GM21576 (cell line): ENCODE results near the gene USP35.
A peak's percentile ranks its signal among the peaks of the same experiment; 100 is the strongest.
"Not testable (repeated sequence)": the region's sequence is repeated elsewhere in the genome, so short reads cannot be mapped to it uniquely, and the experiment has no call there.

Source experiments
- ATAC-seq: cut with Tn5 transposase; IDR thresholded peaks from one replicate; pipeline ENCODE4 v1.9.1; 2021; ENCODE audit warnings: mild to moderate bottlenecking, moderate library complexity; ENCODE audit not compliant: unreplicated experiment

Gene USP35

DNA sequence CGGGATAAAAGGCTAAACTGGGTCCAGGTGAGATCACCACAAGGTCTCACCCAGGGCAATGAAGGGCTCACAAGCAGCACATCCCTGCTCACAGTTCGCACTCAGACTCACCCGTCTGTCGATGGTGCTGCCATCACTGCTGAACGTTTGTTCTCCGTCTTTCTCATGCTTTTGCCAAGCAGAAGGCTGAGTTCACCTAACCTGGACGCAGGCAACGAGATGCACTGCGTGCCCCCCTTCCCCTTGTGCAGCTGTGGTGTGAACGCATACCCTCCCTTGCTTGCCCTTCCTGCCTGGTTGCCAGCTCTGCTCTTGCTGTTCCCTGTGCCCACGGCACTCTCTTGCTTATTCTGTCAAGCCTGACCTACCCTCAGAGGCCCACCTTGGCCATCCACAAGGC lies 18.3 kb upstream of the USP35 start:
- ATAC-seq: no peak

DNA sequence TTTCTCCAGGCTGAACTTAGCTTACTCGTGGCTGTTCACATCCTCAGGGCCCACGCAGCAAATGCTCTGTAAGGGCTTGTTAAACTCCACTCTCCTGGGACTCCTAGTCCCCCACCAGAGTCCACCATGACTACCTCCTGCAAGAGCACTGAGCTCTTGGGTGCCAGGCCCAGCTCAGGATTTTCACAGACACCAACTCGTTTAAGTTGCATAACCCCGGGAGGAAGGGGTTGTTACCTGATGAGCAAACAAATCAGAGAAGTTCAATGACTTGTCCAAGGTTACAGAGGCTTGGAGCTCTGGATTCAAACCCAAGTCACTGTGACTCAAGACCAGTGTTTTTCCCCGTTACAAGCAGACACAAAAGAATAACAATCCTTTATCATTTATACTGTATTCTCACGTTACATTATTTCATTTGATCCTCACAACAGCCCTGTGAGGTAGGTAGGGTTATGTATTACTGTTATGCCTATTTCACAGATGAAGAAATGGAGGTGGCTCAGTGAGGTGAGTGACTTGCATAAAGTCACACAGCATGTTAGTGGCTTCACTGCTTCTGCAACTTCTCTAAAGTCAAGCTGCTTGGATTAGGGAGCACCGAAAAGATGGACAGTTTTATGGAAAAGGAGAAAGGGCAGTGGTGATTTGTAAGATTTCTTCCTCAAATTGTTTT lies 17.7 kb upstream of the USP35 start:
- no peak for ATAC-seq

DNA sequence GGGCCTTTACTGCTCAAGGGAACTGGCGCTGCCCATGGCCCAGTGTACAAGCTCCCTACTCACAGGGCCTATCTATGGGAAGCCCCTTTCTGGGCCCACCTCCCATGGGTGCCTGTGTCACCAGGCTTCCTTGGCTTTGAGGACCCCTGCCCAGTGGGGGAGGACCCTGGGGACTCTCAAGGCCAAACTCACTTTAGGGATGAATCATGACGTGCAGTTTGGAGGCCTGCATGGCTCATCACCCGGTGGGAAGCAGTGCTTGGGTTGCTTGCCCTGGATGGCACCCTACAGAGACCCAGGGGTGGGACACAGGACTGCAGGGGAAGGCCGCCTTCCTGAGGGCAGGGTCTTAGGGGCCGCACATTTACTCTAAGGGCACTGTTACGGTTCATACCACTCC lies 16.8 kb upstream of the USP35 start:
- no peak for ATAC-seq

DNA sequence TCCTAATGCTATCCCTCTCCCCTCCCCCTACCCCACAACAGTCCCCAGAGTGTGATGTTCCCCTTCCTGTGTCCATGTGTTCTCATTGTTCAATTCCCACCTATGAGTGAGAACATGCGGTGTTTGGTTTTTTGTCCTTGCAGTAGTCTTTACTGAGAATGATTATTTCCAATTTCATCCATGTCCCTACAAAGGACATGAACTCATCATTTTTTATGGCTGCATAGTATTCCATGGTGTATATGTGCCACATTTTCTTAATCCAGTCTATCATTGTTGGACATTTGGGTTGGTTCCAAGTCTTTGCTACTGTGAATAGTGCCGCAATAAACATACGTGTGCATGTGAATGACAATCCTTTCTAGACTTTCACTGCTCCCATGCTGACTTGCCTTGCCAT lies 12.9 kb upstream of the USP35 start:
- ATAC-seq: not testable (repeated sequence)

DNA sequence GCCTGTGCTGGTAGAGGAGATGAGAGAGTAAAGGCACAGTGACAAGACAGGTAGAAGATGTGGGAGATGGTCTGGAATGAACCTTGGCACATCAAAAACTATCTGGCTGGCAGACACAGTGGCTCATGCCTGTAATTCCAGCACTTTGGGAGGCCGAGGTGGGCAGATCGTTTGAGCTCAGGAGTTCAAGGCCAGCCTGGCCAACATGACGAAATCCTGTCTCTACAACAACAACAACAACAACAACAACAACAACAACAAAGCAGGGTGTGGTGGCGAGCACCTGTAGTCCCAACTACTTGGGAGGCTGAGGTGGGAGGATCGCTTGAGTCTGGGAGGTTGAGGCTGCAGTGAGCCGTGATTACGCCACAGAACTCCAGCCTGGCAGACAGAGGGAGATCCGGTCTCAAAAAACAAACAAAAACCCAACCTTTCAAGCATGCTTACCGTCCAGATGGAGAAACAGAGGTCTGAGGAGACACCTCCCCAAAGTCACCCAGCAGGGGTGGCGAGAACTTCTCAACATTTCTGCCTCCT lies 12.0 kb upstream of the USP35 start:
- ATAC-seq: no peak

DNA sequence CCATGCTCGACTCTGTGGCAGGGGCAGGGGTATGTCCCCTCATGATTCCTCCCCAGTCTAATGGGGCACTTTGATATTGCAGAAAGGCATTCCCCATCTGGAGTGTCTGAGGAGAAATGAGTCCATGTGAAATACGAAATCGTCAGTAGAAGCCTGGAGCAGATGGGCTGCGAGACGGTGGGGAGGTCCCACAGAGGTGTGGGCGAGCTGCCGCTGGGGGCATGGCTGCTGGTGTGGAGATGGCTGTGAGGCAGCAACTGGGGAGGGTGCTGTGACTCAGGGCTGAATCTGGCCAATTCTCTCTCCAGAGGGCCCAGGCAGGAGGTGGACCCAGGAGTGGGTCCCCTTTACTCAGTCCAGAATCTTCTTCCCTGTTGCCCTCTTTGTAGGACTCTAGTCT lies 11.5 kb upstream of the USP35 start:
- no peak for ATAC-seq

DNA sequence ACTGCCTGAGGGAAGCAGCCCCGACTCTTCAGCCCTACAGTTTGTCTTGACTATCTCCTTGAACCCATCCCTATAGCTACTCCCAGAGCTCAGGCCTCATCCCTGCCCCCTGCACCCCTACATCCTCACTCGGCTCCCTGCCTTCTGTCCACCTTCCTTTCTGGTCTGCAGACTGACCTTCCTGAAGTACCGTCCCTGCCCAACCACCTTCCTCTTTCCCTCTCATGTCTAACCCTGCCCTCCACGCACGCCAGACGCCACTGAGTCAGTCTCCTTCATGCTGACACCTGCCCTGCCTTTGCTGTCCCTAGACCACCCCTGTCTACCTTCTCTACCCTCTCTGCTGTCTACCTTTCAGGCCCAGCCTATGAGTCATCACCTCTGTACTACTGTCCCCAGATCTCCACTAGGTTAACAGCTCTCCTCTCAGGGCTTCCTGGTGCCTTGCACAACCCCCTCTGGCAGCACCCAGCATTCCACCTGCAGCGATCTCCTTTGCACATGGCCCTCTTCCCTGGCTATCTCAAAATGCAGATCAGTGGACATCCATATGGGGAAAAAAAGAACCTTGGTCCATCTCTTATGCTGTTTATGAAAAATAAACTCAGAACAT lies 9.2 kb upstream of the USP35 start:
- ATAC-seq: no peak

DNA sequence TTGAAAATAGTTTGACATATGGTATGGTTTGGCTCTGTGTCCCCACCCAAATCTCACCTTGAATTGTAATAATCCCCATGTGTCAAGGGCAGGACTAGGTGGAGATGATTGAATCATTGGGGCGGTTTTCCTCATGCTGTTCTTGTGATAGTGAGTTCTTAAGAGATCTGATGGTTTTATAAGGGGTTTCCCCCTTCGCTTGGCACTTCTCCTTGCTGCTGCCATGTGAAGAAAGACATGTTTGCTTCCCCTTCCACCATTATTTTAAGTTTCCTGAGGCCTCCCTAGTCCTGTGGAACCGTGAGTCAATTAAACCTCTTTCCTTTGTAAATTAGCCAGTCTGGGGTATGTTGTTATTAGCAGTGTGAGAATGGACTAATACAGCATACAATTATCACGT lies 8.0 kb upstream of the USP35 start:
- no peak for ATAC-seq

DNA sequence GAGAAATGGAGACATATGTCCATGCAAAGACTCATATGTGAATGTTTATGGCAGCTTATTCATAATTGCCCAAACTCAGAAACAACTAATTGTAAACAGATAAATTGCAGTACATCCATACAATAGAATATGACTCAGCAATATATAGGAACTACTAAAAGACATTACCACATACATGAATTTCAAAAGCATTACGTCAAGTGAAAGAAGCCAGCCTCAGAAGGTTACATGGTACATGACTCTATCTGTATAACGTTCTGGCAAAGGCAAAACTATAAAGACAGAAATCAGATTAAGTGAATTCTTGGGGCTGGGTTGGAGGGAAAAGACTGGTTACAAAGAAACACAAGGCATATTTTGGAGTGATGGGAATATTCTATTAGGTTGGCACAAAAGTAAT lies 7.5 kb upstream of the USP35 start:
- ATAC-seq: no peak

DNA sequence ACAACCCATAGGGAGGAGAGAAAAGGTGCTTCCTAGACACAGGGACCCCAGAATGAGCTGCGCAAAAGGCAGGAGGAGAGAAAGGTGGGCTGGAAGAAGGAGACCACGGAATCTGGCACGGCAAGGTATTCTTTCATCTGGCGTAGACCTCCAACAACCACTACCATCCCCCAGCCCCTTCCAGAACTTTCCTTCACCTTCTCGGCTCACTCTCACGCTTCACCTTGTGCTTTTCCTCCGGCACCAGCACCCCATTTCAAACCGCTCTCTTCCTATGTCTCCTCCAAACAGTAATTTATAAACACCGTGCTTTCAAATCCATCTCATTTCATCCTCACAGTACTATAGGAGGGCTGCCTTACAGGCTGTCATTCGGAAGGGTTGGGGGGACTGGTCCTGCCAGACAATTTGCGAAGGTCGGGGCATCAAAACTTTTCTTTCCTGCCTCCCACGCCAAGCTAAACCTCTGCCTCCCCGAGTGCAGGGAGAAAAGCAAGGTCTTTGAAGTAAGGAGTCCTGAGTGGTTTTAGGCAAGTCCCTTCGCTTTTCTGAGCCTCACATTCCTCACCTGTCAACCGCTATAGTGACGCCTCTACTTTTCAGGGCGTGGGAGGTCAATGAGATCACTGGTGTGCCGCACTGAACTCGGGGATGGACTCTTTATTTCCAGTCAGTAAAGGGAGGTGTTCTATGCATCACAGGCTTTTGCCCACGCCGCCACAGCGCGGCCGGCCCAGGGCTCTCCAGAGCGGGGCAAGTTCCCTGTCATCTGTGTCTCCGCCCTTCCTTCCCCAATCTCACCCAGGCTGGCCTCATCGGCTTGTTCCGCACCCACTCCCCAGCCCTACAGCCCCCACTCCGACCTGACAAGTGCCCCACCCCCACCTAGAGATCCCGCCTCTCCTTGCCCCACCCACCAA lies 1.1 kb upstream of the USP35 start:
- ATAC-seq: peak; percentile 24

DNA sequence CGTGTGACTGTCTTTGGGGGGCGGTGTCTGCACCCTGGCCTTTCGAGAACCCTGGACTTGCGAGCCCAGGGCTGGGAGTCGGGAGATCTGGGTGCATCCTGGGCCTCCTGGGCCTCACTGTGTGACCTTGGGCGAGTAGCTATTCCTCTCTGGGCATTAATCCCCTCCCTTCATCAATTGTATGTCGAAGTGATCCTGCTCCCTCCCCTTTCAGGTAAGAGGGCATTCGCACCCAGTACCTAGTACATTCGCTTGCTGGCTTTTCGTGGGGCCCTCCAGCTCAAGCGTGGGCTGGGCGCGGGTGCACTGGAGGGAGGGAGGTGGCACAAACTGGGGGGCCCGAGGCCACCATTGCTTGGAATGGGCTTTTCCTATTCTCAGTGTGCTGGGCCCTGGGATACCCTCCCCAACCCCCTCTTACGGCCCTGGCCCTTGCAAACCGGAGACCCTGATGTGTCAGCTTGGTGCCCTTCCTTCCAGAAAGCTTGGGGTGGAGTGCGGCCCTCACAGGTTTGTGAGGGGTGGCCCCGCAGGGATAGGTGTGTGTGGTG lies 530 bp downstream of the USP35 start:
- ATAC-seq: no peak

DNA sequence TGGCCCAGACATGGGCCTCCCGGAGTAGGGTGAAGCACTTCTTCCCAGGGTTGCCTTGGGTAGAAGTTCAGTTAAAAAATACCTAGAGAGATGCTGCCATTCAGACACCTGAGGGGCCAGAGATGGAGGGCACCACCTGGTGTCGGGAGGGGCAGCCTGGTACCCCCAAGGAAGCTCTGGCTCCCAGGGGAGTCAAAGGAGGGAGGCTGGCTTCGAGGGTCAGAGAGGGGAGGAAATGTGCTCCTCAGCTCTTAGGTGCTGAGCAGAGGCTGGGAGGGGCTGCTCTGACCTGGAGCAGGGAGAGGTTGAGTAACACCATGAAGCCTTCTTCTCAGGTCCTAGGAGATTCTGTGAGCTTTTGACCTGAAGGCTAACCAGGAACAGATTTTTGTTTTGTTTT lies 1.1 kb downstream of the USP35 start:
- no peak for ATAC-seq

DNA sequence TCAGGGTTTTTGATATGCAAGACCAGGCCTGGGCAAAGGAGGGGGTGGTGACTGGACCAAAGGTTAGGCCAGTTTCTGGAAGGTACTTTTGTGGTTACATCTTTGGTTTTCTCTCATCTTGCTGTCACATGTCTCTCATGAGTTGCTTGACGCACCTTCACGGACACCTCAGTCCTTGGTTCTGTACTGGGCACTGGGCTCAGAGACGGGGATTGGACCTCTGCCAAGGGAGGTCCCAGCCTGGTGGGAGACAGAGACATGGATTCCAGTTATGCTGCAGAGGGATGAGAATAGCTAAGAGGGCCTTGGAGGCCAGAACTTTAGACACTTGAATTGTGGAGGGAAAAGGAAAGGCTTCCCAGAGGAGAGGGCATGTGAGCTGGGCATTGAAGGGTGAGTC lies 1.7 kb downstream of the USP35 start:
- ATAC-seq: no peak

DNA sequence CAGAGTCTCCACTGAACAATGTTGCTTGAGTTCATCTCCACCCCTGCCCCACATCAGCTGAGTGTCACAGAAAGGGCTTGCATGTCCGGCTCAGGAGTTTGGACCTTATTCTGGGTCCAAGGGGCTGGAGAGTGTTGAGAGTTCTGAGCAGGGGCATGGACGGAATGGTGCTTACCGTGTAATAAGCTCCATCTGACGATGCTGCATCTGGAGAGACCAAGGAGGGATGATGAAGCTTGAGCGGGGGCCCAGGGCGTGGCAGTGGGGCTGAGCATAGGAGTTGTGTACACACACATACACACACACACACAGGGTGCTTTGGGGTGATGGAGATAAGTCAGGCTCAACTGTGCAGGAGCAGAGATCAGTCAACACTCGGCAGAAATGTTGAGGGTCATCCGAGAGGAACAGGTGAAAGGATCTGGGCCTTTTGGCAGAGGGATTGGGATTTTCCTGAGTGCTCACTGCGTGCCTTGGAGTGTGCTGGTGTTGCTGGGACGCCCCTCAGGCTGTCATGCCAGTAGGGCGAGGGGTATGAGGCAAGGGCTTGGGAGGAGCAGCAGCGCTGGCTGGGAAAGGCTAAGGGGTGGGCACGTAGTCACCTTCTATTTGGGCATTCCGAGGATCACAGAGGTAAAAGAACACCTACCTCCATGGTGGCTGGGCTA lies 2.3 kb downstream of the USP35 start:
- ATAC-seq: no peak

DNA sequence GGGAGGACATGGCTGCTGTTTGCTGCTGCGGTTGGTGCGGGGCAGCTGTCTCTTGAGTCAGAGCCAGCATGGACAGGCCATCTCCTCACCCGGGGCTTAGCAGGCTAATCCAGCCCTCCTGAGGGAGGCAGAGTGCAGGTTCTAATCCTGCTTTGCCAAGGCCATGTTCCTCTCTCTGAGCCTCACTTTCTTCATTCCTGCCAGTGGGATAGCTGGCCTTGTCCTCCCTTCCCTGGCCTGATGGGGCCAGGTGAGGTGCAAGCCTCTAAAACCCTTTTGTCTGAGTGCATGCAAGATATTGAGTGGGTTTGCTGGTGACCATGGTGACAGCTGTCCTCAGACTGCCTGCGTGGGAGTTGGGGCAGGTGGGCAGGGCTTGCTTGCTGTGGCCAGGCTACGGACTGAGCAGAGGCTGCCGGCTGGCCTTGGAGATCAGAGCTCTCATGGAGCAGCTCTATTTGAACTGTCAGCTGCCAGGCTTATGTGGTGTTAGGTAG lies 3.6 kb downstream of the USP35 start:
- no peak for ATAC-seq

DNA sequence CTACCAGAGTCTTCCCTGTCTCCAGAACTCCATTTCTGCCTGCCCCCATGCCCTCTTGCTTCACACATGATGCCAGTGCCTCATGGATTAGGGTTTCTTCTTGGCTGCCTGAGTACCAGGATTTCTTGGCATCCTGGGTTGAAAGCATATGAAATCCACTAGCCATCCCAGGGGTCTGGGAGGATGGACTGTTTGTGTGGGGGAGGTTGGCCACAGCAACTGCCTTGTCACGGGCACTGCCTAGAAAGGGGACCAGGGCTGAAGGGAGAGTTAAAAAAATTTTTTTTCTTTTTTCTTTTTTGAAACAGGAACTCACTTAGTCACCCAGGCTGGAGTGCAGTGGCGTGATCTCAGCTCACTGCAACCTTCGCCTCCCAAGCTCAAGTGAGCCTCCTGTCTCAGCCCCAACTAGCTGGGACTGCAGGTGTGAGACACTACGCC lies 4.2 kb downstream of the USP35 start:
- no peak for ATAC-seq

DNA sequence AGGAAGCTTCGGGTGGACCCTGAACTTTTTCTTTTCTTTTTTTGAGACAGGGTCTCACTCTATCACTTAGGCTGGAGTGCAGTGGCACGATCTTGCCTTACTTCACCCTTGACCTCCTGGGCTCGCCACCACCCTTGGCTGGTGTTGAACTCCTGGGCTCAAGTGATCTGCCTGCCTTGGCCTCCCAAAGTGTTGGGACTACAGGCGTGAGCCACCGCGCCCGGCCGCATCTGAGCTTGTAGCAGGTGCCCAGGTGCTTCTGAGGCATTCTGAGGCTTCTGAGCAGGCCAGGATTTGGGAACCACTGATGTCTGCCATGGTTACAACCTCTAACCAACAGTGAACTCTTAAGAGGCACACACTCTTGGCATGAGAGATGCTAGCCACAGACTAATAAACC lies 5.1 kb downstream of the USP35 start:
- ATAC-seq: no peak

DNA sequence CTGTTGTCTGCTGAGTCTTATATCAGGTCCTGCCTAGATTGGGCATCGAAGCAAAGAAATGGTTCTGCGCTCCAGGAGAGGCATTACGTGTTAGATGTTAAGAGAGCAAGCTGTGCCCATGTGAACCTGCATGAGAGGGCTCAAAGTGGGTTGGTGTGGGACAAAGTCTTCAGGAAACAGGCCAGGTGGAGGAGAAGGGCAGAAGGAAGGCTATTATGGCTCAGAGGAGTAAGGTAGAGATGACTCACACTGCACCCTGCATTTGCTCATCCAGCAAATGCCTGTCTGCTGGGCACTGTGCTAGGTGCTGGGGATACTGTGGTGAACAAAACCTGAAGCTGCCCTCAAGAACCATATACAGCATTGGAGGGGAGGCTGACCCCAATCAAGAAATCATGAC lies 5.8 kb downstream of the USP35 start:
- no peak for ATAC-seq

DNA sequence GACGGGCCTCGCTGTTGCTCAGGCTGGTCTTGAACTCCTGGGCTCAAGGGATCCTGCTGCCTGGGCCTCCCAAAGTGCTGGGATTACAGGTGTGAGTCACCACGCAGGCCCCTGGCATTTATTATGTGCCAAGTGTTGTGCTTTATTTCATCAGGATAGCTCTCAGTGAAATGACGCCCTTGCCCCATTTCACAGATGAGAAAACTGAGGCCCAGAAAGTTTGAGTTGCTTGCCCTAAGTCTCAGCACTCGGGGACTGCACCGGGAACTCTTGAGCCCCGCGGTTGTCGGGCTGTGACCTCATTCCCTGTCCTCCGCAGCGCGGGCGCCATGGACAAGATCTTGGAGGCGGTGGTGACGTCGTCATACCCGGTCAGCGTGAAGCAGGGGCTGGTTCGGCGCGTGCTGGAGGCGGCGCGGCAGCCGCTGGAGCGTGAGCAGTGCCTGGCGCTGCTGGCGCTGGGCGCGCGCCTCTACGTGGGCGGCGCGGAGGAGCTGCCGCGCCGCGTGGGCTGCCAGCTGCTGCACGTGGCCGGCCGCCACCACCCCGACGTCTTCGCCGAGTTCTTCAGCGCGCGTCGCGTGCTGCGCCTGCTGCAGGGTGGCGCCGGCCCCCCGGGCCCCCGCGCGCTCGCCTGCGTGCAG lies 7.3 kb downstream of the USP35 start:
- ATAC-seq: no peak

DNA sequence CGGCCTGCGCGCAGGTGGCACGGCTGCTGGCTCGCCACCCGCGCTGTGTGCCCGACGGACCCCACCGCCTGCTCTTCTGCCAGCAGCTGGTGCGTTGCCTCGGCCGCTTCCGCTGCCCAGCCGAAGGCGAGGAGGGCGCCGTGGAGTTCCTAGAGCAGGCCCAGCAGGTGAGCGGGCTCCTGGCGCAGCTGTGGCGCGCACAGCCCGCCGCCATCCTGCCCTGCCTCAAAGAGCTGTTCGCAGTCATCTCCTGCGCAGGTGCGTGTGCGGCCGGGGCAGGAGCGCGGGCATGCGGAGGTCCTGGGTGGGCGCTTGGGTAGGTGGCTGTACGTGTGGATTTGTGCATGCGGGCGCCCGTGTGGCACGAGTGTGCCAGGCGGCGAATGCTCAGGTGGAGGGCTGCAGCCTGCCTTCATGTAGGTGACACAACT lies 8.0 kb downstream of the USP35 start:
- no peak for ATAC-seq
